Activated naive CD8-positive, alpha-beta T cell treated with anti-CD3 and anti-CD28 coated beads for 36 hours (primary cell): ENCODE results near the gene ZNF217. TPM values are rescaled to one million over a fixed set of nuclear protein-coding genes. Genes with fewer than 3 reads are reported as not detected.
"Not testable (repeated sequence)": the region's sequence is repeated elsewhere in the genome, so short reads cannot be mapped to it uniquely, and the experiment has no call there.

ENCODE experiments used
- DNase-seq: peaks from one replicate; pipeline ENCODE4 v3.0.0; 2021
- H3K27ac Mint-ChIP-seq: one replicate; pipeline ENCODE4 v1.8.0; 2022; ENCODE audit warnings: mild to moderate bottlenecking, moderate library complexity, mixed read lengths
- H3K27me3 Mint-ChIP-seq: one replicate; pipeline ENCODE4 v1.8.0; 2022; ENCODE audit warnings: mild to moderate bottlenecking, mixed read lengths
- H3K36me3 Mint-ChIP-seq: one replicate; pipeline ENCODE4 v1.8.0; 2021; ENCODE audit warnings: mild to moderate bottlenecking, mixed read lengths
- H3K4me1 Mint-ChIP-seq: one replicate; pipeline ENCODE4 v1.8.0; 2021; ENCODE audit warnings: mixed read lengths
- H3K4me3 Mint-ChIP-seq: one replicate; pipeline ENCODE4 v1.8.0; 2022; ENCODE audit warnings: mild to moderate bottlenecking, moderate library complexity, mixed read lengths
- H3K9me3 Mint-ChIP-seq: one replicate; pipeline ENCODE4 v1.8.0; 2022; ENCODE audit warnings: mixed read lengths
- total RNA-seq, 2 experiments: library from RNA; stranded (reverse); gene quantifications; one replicate each; pipeline ENCODE4 v1.2.3, GENCODE V29; 2021

The ZNF217 gene
- total RNA-seq, 2 experiments from 2014 or later = 55.6 to 59.0 TPM

- Mint-ChIP-seq H3K36me3 (peaks cover 42% of the 10 kb centered on the region), H3K4me1 (peaks cover 70% of the 10 kb centered on the region), H3K4me3 (peak overlapping the region; percentile 43), H3K27ac (peak overlapping the region; percentile 98)
- H3K9me3 Mint-ChIP-seq, H3K27me3 Mint-ChIP-seq, DNase-seq: not testable (repeated sequence)
Observed at GRCh38 chr20:53584550-53584913, 9.1 kb downstream of the ZNF217 start.

- peak overlapping the region; percentile 57 for H3K4me3 Mint-ChIP-seq
- DNase-seq, H3K9me3 Mint-ChIP-seq, H3K27me3 Mint-ChIP-seq: not testable (repeated sequence)
- peaks cover 46% of the 10 kb centered on the region for H3K36me3 Mint-ChIP-seq
- H3K4me1 Mint-ChIP-seq = peaks cover 71% of the 10 kb centered on the region
- peak overlapping the region; percentile 98 for H3K27ac Mint-ChIP-seq
Observed at GRCh38 chr20:53583660-53584549, 9.7 kb downstream of the ZNF217 start.

- peaks cover 55% of the 10 kb centered on the region for H3K36me3 Mint-ChIP-seq
- peak; percentile 55 for DNase-seq
- H3K4me3 Mint-ChIP-seq = peak overlapping the region; percentile 90
Observed at GRCh38 chr20:53582574-53583351, 10.9 kb downstream of the ZNF217 start.

GRCh38 chr20:53582251-53582570 is 11.4 kb downstream of the ZNF217 start:
- peaks cover 81% of the 10 kb centered on the region for H3K4me1 Mint-ChIP-seq
- H3K4me3 Mint-ChIP-seq = peak overlapping the region; percentile 90
- H3K27me3 Mint-ChIP-seq = no peaks in the 10 kb centered on the region
- H3K9me3 Mint-ChIP-seq = no peaks in the 10 kb centered on the region
- peaks cover 60% of the 10 kb centered on the region for H3K36me3 Mint-ChIP-seq
- H3K27ac Mint-ChIP-seq = peak overlapping the region; percentile 98
- no peak for DNase-seq

More at GRCh38 chr20:53582574-53583351, 10.9 kb downstream of the ZNF217 start:
- Mint-ChIP-seq H3K27ac (peak overlapping the region; percentile 98), H3K9me3 (no peaks in the 10 kb centered on the region), H3K4me1 (peaks cover 77% of the 10 kb centered on the region), H3K27me3 (no peaks in the 10 kb centered on the region)

GRCh38 chr20:53581444-53582250 is 12.0 kb downstream of the ZNF217 start:
- Mint-ChIP-seq H3K4me3 (peak overlapping the region; percentile 90), H3K27me3 (no peaks in the 10 kb centered on the region), H3K36me3 (peaks cover 65% of the 10 kb centered on the region), H3K4me1 (peaks cover 82% of the 10 kb centered on the region), H3K9me3 (no peaks in the 10 kb centered on the region), H3K27ac (peak overlapping the region; percentile 98)
- no peak for DNase-seq

- Mint-ChIP-seq H3K27me3 (no peaks in the 10 kb centered on the region), H3K9me3 (no peaks in the 10 kb centered on the region), H3K36me3 (peaks cover 70% of the 10 kb centered on the region), H3K27ac (peak overlapping the region; percentile 98), H3K4me3 (peak overlapping the region; percentile 90), H3K4me1 (peaks cover 82% of the 10 kb centered on the region)
- no peak for DNase-seq
Observed at GRCh38 chr20:53580376-53581111, 13.1 kb downstream of the ZNF217 start.

GRCh38 chr20:53579581-53580375 is 13.9 kb downstream of the ZNF217 start:
- DNase-seq = peak; percentile 36
- H3K4me3 Mint-ChIP-seq = peak overlapping the region; percentile 90
- H3K9me3 Mint-ChIP-seq = no peaks in the 10 kb centered on the region
- H3K27me3 Mint-ChIP-seq = no peaks in the 10 kb centered on the region
- peak overlapping the region; percentile 98 for H3K27ac Mint-ChIP-seq
- peaks cover 77% of the 10 kb centered on the region for H3K36me3 Mint-ChIP-seq
- peaks cover 82% of the 10 kb centered on the region for H3K4me1 Mint-ChIP-seq

GRCh38 chr20:53579266-53579580 is 14.4 kb downstream of the ZNF217 start:
- H3K9me3 Mint-ChIP-seq = no peaks in the 10 kb centered on the region
- no peak for DNase-seq
- no peaks in the 10 kb centered on the region for H3K27me3 Mint-ChIP-seq
- peaks cover 81% of the 10 kb centered on the region for H3K36me3 Mint-ChIP-seq
- H3K27ac Mint-ChIP-seq = peak overlapping the region; percentile 98
- H3K4me1 Mint-ChIP-seq = peaks cover 83% of the 10 kb centered on the region
- peak overlapping the region; percentile 90 for H3K4me3 Mint-ChIP-seq

GRCh38 chr20:53578492-53579222 is 15.0 kb downstream of the ZNF217 start:
- DNase-seq = peak; percentile 42
- Mint-ChIP-seq H3K36me3 (peaks cover 87% of the 10 kb centered on the region), H3K4me1 (peaks cover 83% of the 10 kb centered on the region), H3K27ac (peak overlapping the region; percentile 98), H3K9me3 (no peaks in the 10 kb centered on the region), H3K4me3 (peak overlapping the region; percentile 90), H3K27me3 (no peaks in the 10 kb centered on the region)

GRCh38 chr20:53576586-53577318 is 16.9 kb downstream of the ZNF217 start:
- peak overlapping the region; percentile 92 for H3K27ac Mint-ChIP-seq
- no peaks in the 10 kb centered on the region for H3K9me3 Mint-ChIP-seq
- DNase-seq = no peak
- H3K4me3 Mint-ChIP-seq = peak overlapping the region; percentile 65
- H3K36me3 Mint-ChIP-seq = peaks cover 91% of the 10 kb centered on the region
- H3K27me3 Mint-ChIP-seq = no peaks in the 10 kb centered on the region
- H3K4me1 Mint-ChIP-seq = peaks cover 86% of the 10 kb centered on the region

- no peaks in the 10 kb centered on the region for H3K27me3 Mint-ChIP-seq
- H3K36me3 Mint-ChIP-seq = peaks cover 91% of the 10 kb centered on the region
- H3K27ac Mint-ChIP-seq = peak overlapping the region; percentile 92
- no peak for DNase-seq
- H3K4me3 Mint-ChIP-seq = peak overlapping the region; percentile 65
- no peaks in the 10 kb centered on the region for H3K9me3 Mint-ChIP-seq
- peaks cover 87% of the 10 kb centered on the region for H3K4me1 Mint-ChIP-seq
Observed at GRCh38 chr20:53576195-53576580, 17.5 kb downstream of the ZNF217 start.

- Mint-ChIP-seq H3K4me3 (peak overlapping the region; percentile 65), H3K36me3 (peaks cover 91% of the 10 kb centered on the region), H3K27me3 (no peaks in the 10 kb centered on the region), H3K27ac (peak overlapping the region; percentile 92), H3K9me3 (no peaks in the 10 kb centered on the region), H3K4me1 (peaks cover 90% of the 10 kb centered on the region)
- DNase-seq = no peak
Observed at GRCh38 chr20:53575481-53576194, 18.0 kb downstream of the ZNF217 start.
